IPS-20b (cell line): ENCODE data around the gene PFKFB3.

Source experiments
- H3K27ac ChIP-seq: one replicate; pipeline ENCODE4 v1.5.1; 2013; ENCODE audit warnings: low read length
- H3K27me3 ChIP-seq: 2 replicates; pipeline ENCODE4 v1.6.1; 2013; ENCODE audit warnings: mild to moderate bottlenecking, low read length, inconsistent platforms; ENCODE audit not compliant: insufficient read depth
- H3K36me3 ChIP-seq: 2 replicates; pipeline ENCODE4 v1.6.1; 2013; ENCODE audit warnings: low read depth, mild to moderate bottlenecking, inconsistent platforms, low read length, moderate library complexity; ENCODE audit not compliant: insufficient read depth
- H3K4me1 ChIP-seq: 2 replicates; pipeline ENCODE4 v1.6.1; 2013; ENCODE audit warnings: mild to moderate bottlenecking, control low read depth, inconsistent platforms, low read length, moderate library complexity; ENCODE audit not compliant: insufficient read depth
- H3K4me3 ChIP-seq: 2 replicates; pipeline ENCODE4 v1.5.1; 2013; ENCODE audit warnings: mild to moderate bottlenecking, low read length, inconsistent platforms
- H3K9ac ChIP-seq: 2 replicates; pipeline ENCODE4 v1.6.1; 2013; ENCODE audit warnings: low read depth, mild to moderate bottlenecking, inconsistent platforms, low read length, moderate library complexity
- H3K9me3 ChIP-seq: 2 replicates; pipeline ENCODE4 v1.6.1; 2013; ENCODE audit warnings: mild to moderate bottlenecking, low read depth, low read length, inconsistent platforms; ENCODE audit not compliant: insufficient read depth

The PFKFB3 gene

GRCh38 chr10:6167456-6167855 is 35.3 kb upstream of the PFKFB3 start:
- H3K4me3 ChIP-seq = no peak overlapping the region
- H3K27me3 ChIP-seq = peaks cover 6% of the 10 kb centered on the region; the same call in 1 of the 2 replicates
- 0 out of 2 replicates have a peak, but pooled peaks cover 4% of the 10 kb centered on the region for H3K36me3 ChIP-seq
- H3K9ac ChIP-seq = no peak overlapping the region
- peaks cover 4% of the 10 kb centered on the region; the same call in 1 of the 2 replicates for H3K4me1 ChIP-seq
- H3K9me3 ChIP-seq = no peaks in the 10 kb centered on the region
- H3K27ac ChIP-seq = no peak overlapping the region

GRCh38 chr10:6168084-6168483 is 34.6 kb upstream of the PFKFB3 start:
- Histone ChIP-seq H3K4me1 (peaks cover 4% of the 10 kb centered on the region; the same call in 1 of the 2 replicates), H3K9me3 (no peaks in the 10 kb centered on the region), H3K27me3 (peaks cover 2% of the 10 kb centered on the region; the same call in 1 of the 2 replicates), H3K36me3 (0 out of 2 replicates have a peak, but pooled peaks cover 4% of the 10 kb centered on the region), H3K4me3 (no peak overlapping the region), H3K9ac (no peak overlapping the region), H3K27ac (no peak overlapping the region)

- Histone ChIP-seq H3K9me3 (no peaks in the 10 kb centered on the region), H3K4me3 (no peak overlapping the region), H3K36me3 (0 out of 2 replicates have a peak, but pooled peaks cover 4% of the 10 kb centered on the region), H3K4me1 (no peaks in the 10 kb centered on the region), H3K27ac (no peak overlapping the region), H3K27me3 (no peaks in the 10 kb centered on the region), H3K9ac (no peak overlapping the region)
These were observed 32.1 kb upstream of the PFKFB3 start for GRCh38 chr10:6170638-6171037.

DNA sequence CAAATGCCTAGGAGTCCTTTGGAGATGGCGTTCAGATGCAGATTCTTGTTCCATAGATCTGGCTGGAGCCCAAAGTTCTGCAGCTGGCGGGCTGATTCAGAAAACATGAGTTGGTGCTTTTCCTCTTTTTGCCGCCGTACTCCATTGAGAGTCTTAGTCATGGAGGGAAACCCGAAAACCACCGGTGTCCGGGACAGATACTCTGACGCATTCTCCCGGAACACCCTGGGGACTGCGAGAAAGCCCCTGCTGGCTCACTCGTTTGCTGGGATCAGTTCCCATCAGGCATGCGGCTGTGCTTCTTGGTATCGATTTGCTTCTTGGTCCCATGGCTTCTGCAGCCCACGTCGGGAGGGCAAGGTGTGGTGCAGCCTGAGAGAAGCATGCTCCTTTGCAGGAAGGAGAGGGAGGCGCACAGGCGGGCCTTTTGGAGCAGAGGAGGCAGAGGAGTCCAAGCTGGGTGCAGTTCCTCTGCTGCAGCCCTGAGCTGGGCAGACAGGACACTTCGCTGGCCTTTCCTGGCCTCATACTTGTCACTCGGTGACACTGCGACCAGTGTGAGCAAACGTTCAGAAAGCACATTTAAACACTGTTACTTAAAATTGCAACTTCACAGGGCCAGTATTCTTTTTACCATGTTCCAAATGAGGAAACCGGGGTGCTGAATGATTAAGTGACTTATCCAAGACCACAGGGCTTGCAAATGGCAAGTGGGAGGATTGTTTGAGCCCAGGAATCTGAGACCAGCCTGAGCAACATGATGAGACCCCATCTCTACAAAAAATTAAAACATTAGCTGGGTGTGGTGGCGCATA is 30.6 kb upstream of the PFKFB3 start:
- Histone ChIP-seq H3K36me3 (0 out of 2 replicates have a peak, but pooled peaks cover 4% of the 10 kb centered on the region), H3K9me3 (no peaks in the 10 kb centered on the region), H3K27ac (no peak overlapping the region), H3K4me3 (no peak overlapping the region), H3K9ac (no peak overlapping the region), H3K27me3 (no peaks in the 10 kb centered on the region), H3K4me1 (no peaks in the 10 kb centered on the region)

GRCh38 chr10:6173203-6173602 is 29.5 kb upstream of the PFKFB3 start:
- Histone ChIP-seq H3K4me3 (no peak overlapping the region), H3K9me3 (no peaks in the 10 kb centered on the region), H3K4me1 (no peaks in the 10 kb centered on the region), H3K36me3 (no peaks in the 10 kb centered on the region), H3K27me3 (no peaks in the 10 kb centered on the region), H3K9ac (no peak overlapping the region), H3K27ac (no peak overlapping the region)

DNA sequence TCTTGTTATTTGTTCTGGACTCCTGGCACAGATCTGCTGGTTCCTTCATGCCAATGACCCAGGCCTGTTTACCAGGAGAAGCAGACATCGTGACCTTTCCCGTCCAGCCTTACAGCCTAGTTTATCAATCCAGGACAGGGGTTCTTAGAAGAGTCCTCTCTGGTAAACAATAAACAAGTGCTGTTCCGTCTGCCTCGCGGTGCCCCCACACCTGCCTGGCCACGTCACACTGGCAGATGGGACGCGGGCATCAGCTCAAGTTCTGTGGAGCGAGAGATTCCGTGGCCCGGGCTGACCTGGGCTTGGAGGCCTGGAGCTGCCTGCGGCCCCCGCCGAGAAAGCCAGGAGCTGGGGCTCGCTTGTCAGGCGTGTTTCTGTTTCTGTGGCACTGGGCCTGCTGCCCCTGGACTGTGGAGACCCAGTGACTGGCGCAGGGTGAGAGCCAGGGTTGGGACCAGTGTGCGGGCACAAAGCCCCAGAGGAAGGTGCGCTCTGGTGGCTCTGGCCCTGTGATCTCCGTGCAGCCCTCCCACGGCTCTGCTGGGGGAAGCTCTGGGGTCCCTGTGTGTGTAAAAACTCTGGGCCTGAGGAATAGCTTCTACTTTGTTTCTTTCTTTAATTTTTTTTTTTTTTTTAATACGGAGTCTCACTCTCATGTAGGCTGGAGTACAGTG is 28.4 kb upstream of the PFKFB3 start:
- Histone ChIP-seq H3K36me3 (no peaks in the 10 kb centered on the region), H3K4me1 (no peaks in the 10 kb centered on the region), H3K9ac (no peak overlapping the region), H3K27me3 (no peaks in the 10 kb centered on the region), H3K4me3 (no peak overlapping the region), H3K9me3 (no peaks in the 10 kb centered on the region), H3K27ac (no peak overlapping the region)

- no peaks in the 10 kb centered on the region for H3K27me3 ChIP-seq
- no peaks in the 10 kb centered on the region for H3K9me3 ChIP-seq
- no peaks in the 10 kb centered on the region for H3K4me1 ChIP-seq
- H3K27ac ChIP-seq = no peak overlapping the region
- H3K36me3 ChIP-seq = no peaks in the 10 kb centered on the region
- no peak overlapping the region for H3K9ac ChIP-seq
- H3K4me3 ChIP-seq = no peak overlapping the region
These were observed 27.2 kb upstream of the PFKFB3 start for GRCh38 chr10:6175329-6176055.

GRCh38 chr10:6176691-6177231 is 26.0 kb upstream of the PFKFB3 start:
- no peaks in the 10 kb centered on the region for H3K36me3 ChIP-seq
- H3K9me3 ChIP-seq = no peaks in the 10 kb centered on the region
- H3K27me3 ChIP-seq = no peaks in the 10 kb centered on the region
- no peak overlapping the region for H3K27ac ChIP-seq
- no peaks in the 10 kb centered on the region for H3K4me1 ChIP-seq
- no peak overlapping the region for H3K9ac ChIP-seq
- H3K4me3 ChIP-seq = no peak overlapping the region

- no peak overlapping the region for H3K9ac ChIP-seq
These were observed 24.9 kb upstream of the PFKFB3 start for GRCh38 chr10:6177880-6178281.

DNA sequence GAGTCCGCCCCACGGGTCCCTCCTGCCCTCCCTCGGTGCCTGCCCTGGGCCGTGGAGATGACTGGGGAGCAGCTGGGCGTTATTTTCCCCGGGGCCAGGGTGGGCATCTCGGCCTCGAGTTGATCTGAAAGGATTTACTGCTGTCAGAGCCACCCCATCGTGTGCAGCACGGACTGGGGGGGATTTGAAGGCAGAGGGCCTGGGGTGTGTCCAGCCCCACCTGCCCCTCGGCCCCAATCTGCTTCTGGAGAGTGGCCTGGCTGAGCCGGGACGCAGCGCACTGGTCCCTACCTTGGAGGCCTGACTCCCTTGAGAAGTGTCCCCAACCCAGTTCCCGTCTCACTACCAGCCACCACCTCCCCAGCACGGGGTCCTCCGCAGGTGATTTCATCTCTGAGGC is 24.2 kb upstream of the PFKFB3 start:
- Histone ChIP-seq H3K27me3 (no peaks in the 10 kb centered on the region), H3K9ac (no peak overlapping the region), H3K27ac (no peak overlapping the region), H3K4me3 (no peak overlapping the region), H3K4me1 (no peaks in the 10 kb centered on the region), H3K9me3 (no peaks in the 10 kb centered on the region), H3K36me3 (no peaks in the 10 kb centered on the region)

More at GRCh38 chr10:6177880-6178281, 24.9 kb upstream of the PFKFB3 start:
- H3K27me3 ChIP-seq = no peaks in the 10 kb centered on the region
- no peaks in the 10 kb centered on the region for H3K4me1 ChIP-seq
- no peaks in the 10 kb centered on the region for H3K36me3 ChIP-seq
- H3K4me3 ChIP-seq = no peak overlapping the region
- no peak overlapping the region for H3K27ac ChIP-seq
- H3K9me3 ChIP-seq = no peaks in the 10 kb centered on the region

DNA sequence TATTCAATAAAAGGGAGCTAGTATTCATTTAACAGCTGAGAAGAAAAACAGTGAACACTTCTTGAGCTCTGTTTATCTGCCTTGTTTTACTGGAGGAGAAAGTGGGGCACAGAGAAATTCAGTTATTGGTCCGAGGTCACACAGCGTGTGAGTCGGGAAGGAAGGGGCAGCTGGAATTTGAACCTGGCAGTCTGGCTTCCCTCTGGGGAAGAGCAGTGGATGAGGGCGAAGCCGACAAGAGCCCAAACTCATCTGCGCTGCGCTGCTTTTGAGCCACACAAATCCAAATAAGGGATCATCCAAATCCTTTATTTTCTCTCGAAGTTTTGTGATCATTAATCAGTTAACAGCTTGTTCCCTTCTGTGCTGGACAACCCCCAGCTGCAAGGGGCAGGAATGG is 23.7 kb upstream of the PFKFB3 start:
- Histone ChIP-seq H3K4me3 (no peak overlapping the region), H3K27ac (no peak overlapping the region), H3K27me3 (no peaks in the 10 kb centered on the region), H3K4me1 (no peaks in the 10 kb centered on the region), H3K36me3 (no peaks in the 10 kb centered on the region), H3K9ac (no peak overlapping the region), H3K9me3 (no peaks in the 10 kb centered on the region)
